Heart right ventricle (tissue), 16 donors: ENCODE results near the gene GDI1. TPM values are rescaled to one million over a fixed set of nuclear protein-coding genes. Genes with fewer than 3 reads are reported as not detected.
A peak's percentile ranks its signal among the peaks of the same experiment; 100 is the strongest.

ENCODE experiments used
- ATAC-seq, 8 donors: fragments of 200-7000 bp; cut with Tn5 transposase; one replicate each; pipeline ENCODE4 v1.9.1; 2020; ENCODE audit warnings: mild to moderate bottlenecking in 8 of 8, moderate library complexity in 8 of 8, moderate number of reproducible peaks in 1 of 8
- DNase-seq, 2 donors: peaks; one replicate each; pipeline ENCODE4 v3.0.0-alpha.2; 2020
- H3K27ac ChIP-seq, 10 donors: fragments of 200-600 bp; sonication (generic) in 2 of 10; one replicate each; pipeline versions ENCODE4 v1.5.0 to v1.8.0; 2020 to 2022; ENCODE audit warnings: mild to moderate bottlenecking in 3 of 10
- H3K27me3 ChIP-seq, 7 donors: fragments of 200-600 bp; one replicate each; pipeline ENCODE4 v1.8.0; 2021 to 2022; ENCODE audit warnings: mild to moderate bottlenecking in 2 of 7
- H3K36me3 ChIP-seq, 9 donors: fragments of 200-600 bp; sonication (generic) in 1 of 9; one replicate each; pipeline versions ENCODE4 v1.5.0 to v1.8.0; 2020 to 2022; ENCODE audit warnings: mild to moderate bottlenecking in 2 of 9
- H3K4me1 ChIP-seq, 9 donors: fragments of 200-600 bp; sonication (generic) in 1 of 9; one replicate each; pipeline versions ENCODE4 v1.5.0 to v1.8.0; 2020 to 2022; ENCODE audit warnings: mild to moderate bottlenecking in 4 of 9
- H3K4me3 ChIP-seq, 10 donors: fragments of 200-600 bp; sonication (generic) in 2 of 10; one replicate each; pipeline versions ENCODE4 v1.5.0 to v1.8.0; 2020 to 2022; ENCODE audit warnings: mild to moderate bottlenecking in 7 of 10, moderate library complexity in 2 of 10
- H3K9me3 ChIP-seq, 11 donors: fragments of 200-600 bp in 10 of 11; sonication (generic) in 2 of 11; one replicate each; pipeline versions ENCODE4 v1.5.0 to v1.8.0; 2013 to 2022; ENCODE audit warnings: mild to moderate bottlenecking in 2 of 11, control low read depth in 1 of 11, moderate library complexity in 1 of 11
- WGBS, 2 donors: extraction: QIAGEN DNeasy Blood & Tissue Kit; methylation state at CpG; one replicate each; pipeline ENCODE4 v1.1.7; 2013; ENCODE audit warnings: inconsistent platforms in 1 of 2; 5-methylcytosine and 5-hydroxymethylcytosine counted together
- intact Hi-C, 10 donors: fragments of 100-400 bp; cut with DNase I; formaldehyde crosslinking; loops; one replicate each; pipeline versions ENCODE4 v1.11.1 to v1.14.2; 2022
- polyA plus RNA-seq, 2 donors: library from polyadenylated mRNA; stranded (reverse); fragments of 200-250 nt; gene quantifications; one replicate each; pipeline ENCODE4 v1.2.3, GENCODE V29; 2013
- total RNA-seq, 10 donors: library from RNA; stranded (reverse); fragmentation: NEBNext Ultra II Directional in 3 of 10; extraction: Animal tissue kit (Norgen Biotek cat#: 25700) in 3 of 10; gene quantifications; one replicate each; pipeline versions ENCODE4 v1.2.1 to v1.2.4, GENCODE V29; 2021 to 2023
- TF ChIP-seq, protein P1 (sequence below), 9 donors: fragments of 200-600 bp; sonication (generic) in 2 of 9; IDR thresholded peaks; one replicate each; pipeline versions ENCODE4 v1.5.0 to v1.8.0; 2021 to 2022; ENCODE audit warnings: antibody characterized with exemption in 9 of 9, mild to moderate bottlenecking in 5 of 9, moderate library complexity in 1 of 9
- donor health status: Arrhythmogenic right ventricular cardiomyopathy.
- donor health status: ischemic (EF 13 %, LVEDD 7.1; RV severe dilation, severe dysfunction).
- donor health status: healthy with polysubstance abuse.
- donor health status: DM: no; HTN: yes; CAD: no.
- donor health status: DM: no; HTN: no; CAD: no.
- donor health status: ischemic (EF 25% LVEDD 6.9; RV normal size, moderate dysfunction).
- donor health status: ischemic (EF 25% LVEDD 5.7; RV mildly dilated, moderate dysfunction).
- donor health status: healthy.
- donor health status: DM: yes; HTN: yes; CAD: no.
- donor health status: Ischemic cardiomyopathy.
- donor health status: ischemic (EF 35%, LVEDD 5.7; RV mildly dilated, moderate dysfunction).
- donor health status: nonischemic (EF 11% LVEDD 7.7; RV severe dilation, severe dysfunction).
- donor health status: DM: yes; HTN: yes; CAD: no.
- donor health status: PGD.
- donor health status: ischemic (EF 29% LVEDD 5.4; RV normal size, mild dysfunction).
- donor health status: nonischemic (EF 23%, LVEDD 6.1; RV moderate dilation, normal function).

Gene GDI1
- total and polyA plus RNA-seq, 12 donors: 67.5 to 117 (median 79.3) TPM

DNA sequence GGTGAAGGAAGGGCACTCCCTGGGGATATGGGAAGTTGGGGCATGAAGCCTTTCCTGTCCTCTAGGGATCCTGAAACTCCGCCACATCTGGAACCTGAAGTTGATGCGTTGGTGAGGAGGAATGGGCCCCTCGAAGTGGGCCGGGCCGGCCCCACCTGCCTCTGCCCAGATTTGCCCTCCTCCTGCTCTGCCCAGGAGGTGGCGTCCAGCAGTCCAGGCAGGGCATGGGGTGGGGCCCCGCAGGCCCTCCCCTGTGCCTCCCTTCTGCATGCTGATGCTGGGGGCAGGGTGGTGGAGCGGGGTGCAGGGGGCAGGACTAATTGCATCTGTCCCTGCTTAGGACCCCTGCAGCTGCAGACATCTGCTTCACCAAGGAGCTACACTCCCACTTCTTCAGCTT lies 23.8 kb upstream of the GDI1 start:
- Histone ChIP-seq H3K27me3 (no peaks in the 10 kb centered on the region), H3K36me3 (peaks cover 0 to 15% (median 0%) of the 10 kb centered on the region in 9 donors), H3K27ac (peak overlapping the region in 7 of 10 donors; percentile 90 to 99 (median 96)), H3K4me1 (peaks cover 0 to 30% (median 12%) of the 10 kb centered on the region in 9 donors), H3K4me3 (no peak overlapping the region), H3K9me3 (no peaks in the 10 kb centered on the region)
- intact Hi-C loops: no loop called here
- no peak for ATAC-seq
- TF ChIP-seq, protein P1, sequence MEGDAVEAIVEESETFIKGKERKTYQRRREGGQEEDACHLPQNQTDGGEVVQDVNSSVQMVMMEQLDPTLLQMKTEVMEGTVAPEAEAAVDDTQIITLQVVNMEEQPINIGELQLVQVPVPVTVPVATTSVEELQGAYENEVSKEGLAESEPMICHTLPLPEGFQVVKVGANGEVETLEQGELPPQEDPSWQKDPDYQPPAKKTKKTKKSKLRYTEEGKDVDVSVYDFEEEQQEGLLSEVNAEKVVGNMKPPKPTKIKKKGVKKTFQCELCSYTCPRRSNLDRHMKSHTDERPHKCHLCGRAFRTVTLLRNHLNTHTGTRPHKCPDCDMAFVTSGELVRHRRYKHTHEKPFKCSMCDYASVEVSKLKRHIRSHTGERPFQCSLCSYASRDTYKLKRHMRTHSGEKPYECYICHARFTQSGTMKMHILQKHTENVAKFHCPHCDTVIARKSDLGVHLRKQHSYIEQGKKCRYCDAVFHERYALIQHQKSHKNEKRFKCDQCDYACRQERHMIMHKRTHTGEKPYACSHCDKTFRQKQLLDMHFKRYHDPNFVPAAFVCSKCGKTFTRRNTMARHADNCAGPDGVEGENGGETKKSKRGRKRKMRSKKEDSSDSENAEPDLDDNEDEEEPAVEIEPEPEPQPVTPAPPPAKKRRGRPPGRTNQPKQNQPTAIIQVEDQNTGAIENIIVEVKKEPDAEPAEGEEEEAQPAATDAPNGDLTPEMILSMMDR (IDR thresholded peaks at IDR 0.05): no peak
- DNase-seq: no peak
- 87 to 88% methylated on average over 3 to 8 of the region's 8 CpGs for WGBS, 2 donors

DNA sequence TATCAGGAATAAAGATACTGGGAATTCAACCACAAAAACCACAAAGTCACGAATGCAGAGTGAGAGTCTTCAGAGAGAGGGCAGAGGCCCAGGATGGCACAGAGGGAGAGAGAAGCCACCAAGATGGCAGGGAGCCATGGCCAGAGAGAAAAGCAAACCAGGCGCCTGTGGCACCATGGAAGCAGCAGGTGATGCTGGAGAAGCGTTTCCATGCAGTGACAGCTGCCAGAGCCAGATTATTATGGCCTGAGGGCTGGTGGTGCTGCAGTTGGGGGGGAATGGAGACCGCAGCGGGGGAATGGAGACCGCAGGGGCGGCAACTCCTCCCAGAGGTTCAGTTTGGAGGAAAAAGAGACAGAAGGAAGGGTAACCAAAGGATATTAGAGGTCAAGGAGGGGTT lies 19.8 kb upstream of the GDI1 start:
- Histone ChIP-seq H3K4me1 (peaks cover 0 to 29% (median 10%) of the 10 kb centered on the region in 9 donors), H3K4me3 (no peak overlapping the region), H3K9me3 (no peaks in the 10 kb centered on the region), H3K27ac (no peak overlapping the region), H3K36me3 (peaks cover 0 to 17% (median 0%) of the 10 kb centered on the region in 9 donors), H3K27me3 (no peaks in the 10 kb centered on the region)
- DNase-seq: no peak
- ATAC-seq: no peak
- TF ChIP-seq, protein P1 (IDR thresholded peaks at IDR 0.05): no peak
- WGBS, 2 donors: 78 to 83% methylated on average over 7 of the region's 7 CpGs
- intact Hi-C loops: no loop called here

DNA sequence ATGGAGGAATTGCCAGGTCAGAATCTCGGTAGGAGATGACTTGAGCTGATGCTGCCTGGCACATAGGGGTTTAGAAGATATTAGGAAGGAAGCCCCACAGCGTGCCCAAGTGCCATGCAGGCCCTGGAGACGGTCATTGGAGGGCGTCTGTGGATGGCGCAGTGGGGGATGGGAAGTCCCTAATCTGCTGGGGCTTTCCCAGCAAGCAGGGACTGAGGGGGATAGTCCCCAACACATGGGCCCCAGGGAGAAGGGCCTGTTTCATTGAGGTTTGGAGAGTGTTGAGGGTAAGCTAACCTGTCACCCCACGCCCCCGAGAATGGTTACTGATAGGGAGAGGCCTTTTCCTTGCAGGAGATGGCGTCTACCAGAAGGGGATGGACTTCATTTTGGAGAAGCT lies 17.8 kb upstream of the GDI1 start:
- intact Hi-C loops: no loop called here
- Histone ChIP-seq H3K36me3 (peaks cover 0 to 10% (median 0%) of the 10 kb centered on the region in 9 donors), H3K9me3 (no peaks in the 10 kb centered on the region), H3K4me3 (no peak overlapping the region), H3K27ac (peak overlapping the region in 9 of 10 donors; percentile 14 to 86 (median 75)), H3K27me3 (no peaks in the 10 kb centered on the region), H3K4me1 (peaks cover 0 to 22% (median 0%) of the 10 kb centered on the region in 9 donors)
- ATAC-seq (no peak), DNase-seq (no peak)
- WGBS, 2 donors: 88 to 92% methylated on average over 8 of the region's 8 CpGs
- TF ChIP-seq, protein P1 (IDR thresholded peaks at IDR 0.05): no peak

DNA sequence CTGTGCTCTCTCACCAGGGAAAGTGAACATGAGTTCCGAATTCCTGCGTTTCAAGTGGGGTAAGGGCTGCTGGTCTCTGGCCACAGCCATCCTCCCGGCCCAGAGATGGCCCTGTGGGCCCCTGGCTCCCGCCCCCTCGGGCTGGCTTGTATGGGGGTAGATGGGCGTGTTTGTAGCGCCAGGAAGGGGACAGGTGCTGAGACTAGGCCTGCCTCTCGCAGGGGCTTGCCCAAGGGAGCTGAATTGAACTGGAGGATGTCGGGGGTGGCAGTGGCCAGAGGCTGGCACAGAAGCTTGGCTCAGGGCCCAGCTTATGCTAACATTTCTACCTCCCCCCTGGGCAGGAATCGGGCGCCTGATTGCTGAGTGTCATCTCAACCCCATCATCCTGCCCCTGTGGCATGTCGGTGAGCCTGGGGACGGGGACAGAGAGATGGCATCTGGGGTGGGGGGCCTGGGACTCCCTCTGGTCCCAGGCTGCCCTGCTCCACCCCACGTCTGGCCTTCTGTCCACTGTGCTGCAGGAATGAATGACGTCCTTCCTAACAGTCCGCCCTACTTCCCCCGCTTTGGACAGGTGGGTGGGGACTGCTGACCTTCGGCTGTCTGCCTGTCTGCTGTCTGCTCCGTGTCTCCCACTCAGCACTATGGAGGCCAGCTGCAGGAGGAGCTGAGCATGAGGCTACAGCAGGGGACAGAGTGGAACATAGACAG lies 17.1 kb upstream of the GDI1 start:
- peak; percentile 28 to 56 for DNase-seq
- H3K27me3 ChIP-seq: no peaks in the 10 kb centered on the region
- peak overlapping the region in 7 of 10 donors; percentile 12 to 42 (median 32) for H3K4me3 ChIP-seq
- H3K27ac ChIP-seq: peak overlapping the region; percentile 20 to 86 (median 74)
- no peaks in the 10 kb centered on the region for H3K9me3 ChIP-seq
- intact Hi-C loops: no loop called here
- WGBS, 2 donors: 32 to 44% methylated on average over 14 to 19 of the region's 19 CpGs
- TF ChIP-seq, protein P1 (IDR thresholded peaks at IDR 0.05): no peak
- peaks cover 0 to 22% (median 0%) of the 10 kb centered on the region in 9 donors for H3K4me1 ChIP-seq
- peaks cover 0 to 10% (median 0%) of the 10 kb centered on the region in 9 donors for H3K36me3 ChIP-seq
- ATAC-seq: peak; percentile 71 to 96 (median 91)
